ENCODE measurements around the gene CLDN15.

DNA sequence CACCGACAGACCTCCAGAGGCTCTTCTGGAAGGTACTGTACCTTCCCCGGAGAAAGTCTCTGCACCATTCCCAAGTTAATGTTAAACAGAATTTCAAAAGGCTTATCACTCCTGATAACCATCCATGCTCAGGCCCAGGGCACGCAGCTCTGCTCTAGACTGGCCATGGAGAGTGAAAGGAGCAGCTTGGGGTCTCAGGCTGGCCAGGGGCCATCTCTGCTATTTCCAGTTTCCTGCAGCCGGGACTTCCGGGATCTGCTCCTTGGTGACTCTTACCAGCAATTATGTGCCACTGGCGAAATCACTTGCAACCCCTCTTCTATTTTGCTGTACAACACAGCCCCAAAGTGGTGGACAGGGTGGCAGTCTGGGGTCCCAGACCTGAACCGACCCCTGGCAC, 6.0 kb downstream of the CLDN15 start:
- TF ChIP-seq POLR2A (IDR thresholded peaks at IDR 0.05) = no peak
- TF ChIP-seq, protein P1, sequence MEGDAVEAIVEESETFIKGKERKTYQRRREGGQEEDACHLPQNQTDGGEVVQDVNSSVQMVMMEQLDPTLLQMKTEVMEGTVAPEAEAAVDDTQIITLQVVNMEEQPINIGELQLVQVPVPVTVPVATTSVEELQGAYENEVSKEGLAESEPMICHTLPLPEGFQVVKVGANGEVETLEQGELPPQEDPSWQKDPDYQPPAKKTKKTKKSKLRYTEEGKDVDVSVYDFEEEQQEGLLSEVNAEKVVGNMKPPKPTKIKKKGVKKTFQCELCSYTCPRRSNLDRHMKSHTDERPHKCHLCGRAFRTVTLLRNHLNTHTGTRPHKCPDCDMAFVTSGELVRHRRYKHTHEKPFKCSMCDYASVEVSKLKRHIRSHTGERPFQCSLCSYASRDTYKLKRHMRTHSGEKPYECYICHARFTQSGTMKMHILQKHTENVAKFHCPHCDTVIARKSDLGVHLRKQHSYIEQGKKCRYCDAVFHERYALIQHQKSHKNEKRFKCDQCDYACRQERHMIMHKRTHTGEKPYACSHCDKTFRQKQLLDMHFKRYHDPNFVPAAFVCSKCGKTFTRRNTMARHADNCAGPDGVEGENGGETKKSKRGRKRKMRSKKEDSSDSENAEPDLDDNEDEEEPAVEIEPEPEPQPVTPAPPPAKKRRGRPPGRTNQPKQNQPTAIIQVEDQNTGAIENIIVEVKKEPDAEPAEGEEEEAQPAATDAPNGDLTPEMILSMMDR (IDR thresholded peaks at IDR 0.05) = no peak
